GM06990 (cell line): ENCODE data around the gene AIRE.
A peak's percentile ranks its signal among the peaks of the same experiment; 100 is the strongest.

ENCODE experiments used
- DNase-seq: peaks from one replicate; pipeline ENCODE4 v3.0.0-alpha.2; 2011; ENCODE audit not compliant: insufficient read length; ENCODE audit errors: extremely low read depth
- H3K27me3 ChIP-seq: replicated peaks from 2 replicates; pipeline ENCODE4 v1.6.0; 2011; ENCODE audit warnings: low read length; ENCODE audit not compliant: control insufficient read depth, insufficient read depth
- H3K36me3 ChIP-seq: 2 replicates; pipeline ENCODE4 v1.5.1; 2011; ENCODE audit warnings: low read length; ENCODE audit not compliant: control insufficient read depth, insufficient read depth
- H3K4me3 ChIP-seq: replicated peaks from 2 replicates; pipeline ENCODE4 v1.5.1; 2011; ENCODE audit warnings: low read depth, mild to moderate bottlenecking, control low read depth, low read length
- TF ChIP-seq, protein P1 (sequence below): IDR thresholded peaks from 2 replicates; pipeline ENCODE4 v1.5.1; 2011; ENCODE audit warnings: low read length, control low read depth, mild to moderate bottlenecking, inconsistent platforms; ENCODE audit not compliant: insufficient read depth, poor library complexity, severe bottlenecking

Gene AIRE

DNA sequence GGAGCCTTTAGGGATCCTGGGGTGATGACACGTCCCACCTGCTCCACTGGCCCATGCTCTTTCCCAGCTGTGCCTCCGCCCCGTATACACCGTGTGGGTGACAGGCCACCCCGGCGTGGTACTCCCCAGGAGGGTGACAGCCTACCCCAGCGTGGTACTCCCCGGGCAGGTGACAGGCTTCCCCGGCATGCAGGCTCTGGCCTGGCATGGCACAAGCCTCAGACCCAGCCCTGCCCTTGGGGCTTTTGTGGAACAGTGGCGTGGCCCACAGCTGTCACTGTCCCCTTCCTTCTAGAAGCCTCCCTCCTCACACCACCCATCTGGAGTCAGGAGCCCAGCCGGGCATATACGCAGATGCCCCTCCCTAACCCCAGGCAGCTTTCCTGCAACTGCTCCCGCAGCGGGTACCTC, 9.5 kb downstream of the AIRE start:
- DNase-seq, result no peak
- Histone ChIP-seq H3K36me3 (no peaks in the 10 kb centered on the region), H3K4me3 (no peak overlapping the region), H3K27me3 (no peaks in the 10 kb centered on the region)
- TF ChIP-seq, protein P1, sequence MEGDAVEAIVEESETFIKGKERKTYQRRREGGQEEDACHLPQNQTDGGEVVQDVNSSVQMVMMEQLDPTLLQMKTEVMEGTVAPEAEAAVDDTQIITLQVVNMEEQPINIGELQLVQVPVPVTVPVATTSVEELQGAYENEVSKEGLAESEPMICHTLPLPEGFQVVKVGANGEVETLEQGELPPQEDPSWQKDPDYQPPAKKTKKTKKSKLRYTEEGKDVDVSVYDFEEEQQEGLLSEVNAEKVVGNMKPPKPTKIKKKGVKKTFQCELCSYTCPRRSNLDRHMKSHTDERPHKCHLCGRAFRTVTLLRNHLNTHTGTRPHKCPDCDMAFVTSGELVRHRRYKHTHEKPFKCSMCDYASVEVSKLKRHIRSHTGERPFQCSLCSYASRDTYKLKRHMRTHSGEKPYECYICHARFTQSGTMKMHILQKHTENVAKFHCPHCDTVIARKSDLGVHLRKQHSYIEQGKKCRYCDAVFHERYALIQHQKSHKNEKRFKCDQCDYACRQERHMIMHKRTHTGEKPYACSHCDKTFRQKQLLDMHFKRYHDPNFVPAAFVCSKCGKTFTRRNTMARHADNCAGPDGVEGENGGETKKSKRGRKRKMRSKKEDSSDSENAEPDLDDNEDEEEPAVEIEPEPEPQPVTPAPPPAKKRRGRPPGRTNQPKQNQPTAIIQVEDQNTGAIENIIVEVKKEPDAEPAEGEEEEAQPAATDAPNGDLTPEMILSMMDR, result no peak

DNA sequence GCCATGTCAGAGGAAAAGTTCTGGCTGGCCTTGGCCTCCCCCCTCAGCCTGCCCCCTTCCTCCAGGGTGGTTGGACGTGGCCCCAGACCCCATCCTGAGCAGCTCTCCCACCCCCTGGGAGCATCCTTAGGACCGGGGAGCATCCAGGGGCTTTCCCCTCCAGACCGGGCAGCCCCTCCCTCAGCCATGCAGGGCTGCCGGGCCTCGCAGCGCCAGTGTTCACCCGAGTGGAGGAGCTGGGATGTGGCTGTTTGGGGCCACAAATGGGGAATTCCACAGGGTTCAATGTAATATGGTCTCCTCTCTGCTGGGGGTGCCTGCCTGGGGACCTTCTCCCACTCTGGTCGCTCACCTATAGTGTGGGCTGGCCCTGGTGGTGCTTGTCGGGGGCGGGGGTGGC, 10.0 kb downstream of the AIRE start:
- Histone ChIP-seq H3K4me3 (no peak overlapping the region), H3K36me3 (no peaks in the 10 kb centered on the region), H3K27me3 (no peaks in the 10 kb centered on the region)
- no peak for DNase-seq
- TF ChIP-seq, protein P1, result no peak

DNA sequence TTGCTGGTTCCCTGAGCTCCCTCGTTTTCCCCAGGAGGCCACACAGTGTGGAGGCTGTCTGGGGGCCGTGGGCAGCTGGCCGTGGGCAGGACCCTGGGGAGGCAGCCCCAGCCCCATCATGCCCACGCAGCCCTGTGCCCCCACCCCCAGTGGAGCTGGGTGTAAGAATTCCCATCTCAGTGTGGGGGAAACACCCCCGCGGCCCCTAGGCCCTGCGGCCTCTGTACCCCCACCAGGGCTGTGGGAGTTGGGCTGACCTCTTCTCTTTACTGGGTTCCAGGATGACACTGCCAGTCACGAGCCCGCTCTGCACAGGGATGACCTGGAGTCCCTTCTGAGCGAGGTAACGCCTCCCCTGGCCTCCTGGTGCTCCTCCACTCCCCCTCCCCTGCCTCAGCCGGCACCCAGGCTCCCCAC, 10.4 kb downstream of the AIRE start:
- H3K4me3 ChIP-seq, result no peak overlapping the region

DNA sequence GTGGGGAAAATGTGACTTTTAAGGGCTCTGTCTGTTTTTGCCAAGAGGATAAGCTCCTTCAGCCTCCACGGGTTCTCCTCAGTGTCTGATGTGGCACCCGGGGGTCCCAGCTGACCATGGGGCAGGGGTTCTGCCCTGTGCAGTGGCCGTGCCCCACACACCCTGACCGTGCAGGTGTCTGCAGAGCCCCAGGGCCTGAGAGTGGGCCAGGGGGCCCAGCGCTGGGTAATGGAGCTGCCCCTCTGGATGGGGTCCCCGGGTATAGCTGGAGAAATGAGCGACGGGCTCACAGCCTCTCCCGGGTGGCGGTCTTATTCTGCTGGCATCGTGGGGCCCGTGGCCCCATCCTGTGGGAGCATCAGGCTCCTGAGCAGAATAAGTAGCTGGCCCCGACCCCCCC, 11.2 kb downstream of the AIRE start:
- Histone ChIP-seq H3K4me3 (no peak overlapping the region), H3K27me3 (no peaks in the 10 kb centered on the region), H3K36me3 (no peaks in the 10 kb centered on the region)
- TF ChIP-seq, protein P1, result no peak
- DNase-seq, result no peak

More for the DNA sequence above, 10.4 kb downstream of the AIRE start:
- DNase-seq, result no peak
- Histone ChIP-seq H3K36me3 (no peaks in the 10 kb centered on the region), H3K27me3 (no peaks in the 10 kb centered on the region)
- TF ChIP-seq, protein P1, result no peak

DNA sequence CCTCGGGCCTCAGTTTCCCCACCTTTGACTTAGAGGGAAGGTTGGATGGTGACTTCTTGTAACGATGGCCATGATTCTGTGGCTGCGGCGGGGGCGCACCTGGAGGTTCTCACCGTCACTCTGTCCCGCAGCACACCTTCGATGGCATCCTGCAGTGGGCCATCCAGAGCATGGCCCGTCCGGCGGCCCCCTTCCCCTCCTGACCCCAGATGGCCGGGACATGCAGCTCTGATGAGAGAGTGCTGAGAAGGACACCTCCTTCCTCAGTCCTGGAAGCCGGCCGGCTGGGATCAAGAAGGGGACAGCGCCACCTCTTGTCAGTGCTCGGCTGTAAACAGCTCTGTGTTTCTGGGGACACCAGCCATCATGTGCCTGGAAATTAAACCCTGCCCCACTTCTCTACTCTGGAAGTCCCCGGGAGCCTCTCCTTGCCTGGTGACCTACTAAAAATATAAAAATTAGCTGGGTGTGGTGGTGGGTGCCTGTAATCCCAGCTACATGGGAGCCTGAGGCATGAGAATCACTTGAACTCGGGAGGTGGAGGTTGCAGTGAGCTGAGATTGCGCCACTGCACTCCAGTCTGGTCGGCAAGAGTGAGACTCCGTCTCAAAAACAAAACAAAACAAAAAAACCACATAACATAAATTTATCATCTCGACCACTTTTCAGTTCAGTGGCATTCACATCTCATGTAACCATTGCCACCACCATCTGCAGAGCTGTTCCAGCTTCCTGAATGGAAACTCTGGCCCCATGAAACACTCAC, 12.0 kb downstream of the AIRE start:
- peak; percentile 72 for DNase-seq
- no peak overlapping the region for H3K4me3 ChIP-seq
- TF ChIP-seq, protein P1, result peak; percentile 87
- no peaks in the 10 kb centered on the region for H3K27me3 ChIP-seq
- H3K36me3 ChIP-seq, result no peaks in the 10 kb centered on the region; the same call in 1 of the 2 replicates

DNA sequence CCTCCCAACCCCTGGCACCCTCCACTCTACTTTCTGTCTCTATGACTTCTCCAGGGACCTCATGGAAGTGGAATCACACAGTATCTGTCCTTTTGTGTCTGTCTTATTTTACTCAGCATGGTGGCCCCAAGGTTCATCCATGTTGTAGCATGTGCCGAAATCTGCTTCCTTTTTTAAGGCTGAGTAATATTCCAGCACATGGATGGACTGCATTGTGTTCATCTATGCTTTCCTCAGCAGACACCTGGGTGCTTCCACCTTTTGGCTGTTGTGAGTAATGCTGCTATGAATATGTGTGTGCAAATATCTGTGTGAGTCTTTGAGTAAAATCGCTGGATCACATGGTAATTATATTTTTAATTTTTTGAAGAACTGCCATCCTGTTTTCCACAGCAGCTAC, 12.6 kb downstream of the AIRE start:
- no peak for DNase-seq
- H3K36me3 ChIP-seq, result no peaks in the 10 kb centered on the region; the same call in 1 of the 2 replicates
- TF ChIP-seq, protein P1, result peak; percentile 21
- no peak overlapping the region for H3K4me3 ChIP-seq
- H3K27me3 ChIP-seq, result no peaks in the 10 kb centered on the region
